Nephron progenitor cell (in vitro differentiated cells): ENCODE data around the gene LAMA4.

Source experiments
- DNase-seq: peaks from one replicate; pipeline ENCODE4 v3.0.0; 2021
- H3K27ac Mint-ChIP-seq: 2 replicates; pipeline ENCODE4 v1.8.0; 2021; ENCODE audit warnings: mild to moderate bottlenecking, moderate library complexity, mixed read lengths
- H3K27me3 Mint-ChIP-seq: 2 replicates; pipeline ENCODE4 v1.8.0; 2021; ENCODE audit warnings: mild to moderate bottlenecking, low read depth, mixed read lengths; ENCODE audit not compliant: poor library complexity
- H3K36me3 Mint-ChIP-seq: 2 replicates; pipeline ENCODE4 v1.8.0; 2021; ENCODE audit warnings: low read depth, mixed read lengths
- H3K4me1 Mint-ChIP-seq: 2 replicates; pipeline ENCODE4 v1.8.0; 2021; ENCODE audit warnings: mixed read lengths
- H3K4me3 Mint-ChIP-seq: 2 replicates; pipeline ENCODE4 v1.8.0; 2021; ENCODE audit warnings: mild to moderate bottlenecking, moderate library complexity, mixed read lengths
- H3K9me3 Mint-ChIP-seq: 2 replicates; pipeline ENCODE4 v1.8.0; 2021; ENCODE audit warnings: mild to moderate bottlenecking, moderate library complexity, mixed read lengths
- TF ChIP-seq, protein P1 (sequence below): fragments of 200-600 bp; sonication (generic); IDR thresholded peaks from 2 replicates; pipeline ENCODE4 v1.5.0; 2021; ENCODE audit warnings: antibody characterized with exemption

The LAMA4 gene

DNA sequence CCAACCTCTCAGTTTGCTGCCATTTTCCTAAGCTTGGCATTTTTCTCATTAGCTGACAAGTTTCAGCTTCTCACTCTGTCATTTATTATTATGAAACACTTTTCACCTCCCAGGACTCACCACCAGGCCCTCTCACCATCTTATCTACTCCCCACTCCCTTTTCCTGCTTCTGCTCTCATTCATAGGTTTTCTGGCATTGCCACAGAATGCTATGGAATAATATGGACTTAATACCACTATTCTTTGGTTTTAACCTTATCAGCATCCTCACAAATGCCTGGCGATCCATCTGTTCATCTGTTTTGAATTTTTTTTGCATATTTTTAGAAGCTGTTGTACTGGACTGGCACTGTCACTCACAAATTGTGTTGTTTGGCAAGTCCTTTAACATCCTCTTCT, 16.4 kb upstream of the LAMA4 start:
- Mint-ChIP-seq H3K4me3 (no peak overlapping the region), H3K4me1 (peaks cover 16% of the 10 kb centered on the region), H3K27ac (no peak overlapping the region), H3K36me3 (no peaks in the 10 kb centered on the region), H3K27me3 (no peaks in the 10 kb centered on the region), H3K9me3 (no peaks in the 10 kb centered on the region)
- TF ChIP-seq, protein P1, sequence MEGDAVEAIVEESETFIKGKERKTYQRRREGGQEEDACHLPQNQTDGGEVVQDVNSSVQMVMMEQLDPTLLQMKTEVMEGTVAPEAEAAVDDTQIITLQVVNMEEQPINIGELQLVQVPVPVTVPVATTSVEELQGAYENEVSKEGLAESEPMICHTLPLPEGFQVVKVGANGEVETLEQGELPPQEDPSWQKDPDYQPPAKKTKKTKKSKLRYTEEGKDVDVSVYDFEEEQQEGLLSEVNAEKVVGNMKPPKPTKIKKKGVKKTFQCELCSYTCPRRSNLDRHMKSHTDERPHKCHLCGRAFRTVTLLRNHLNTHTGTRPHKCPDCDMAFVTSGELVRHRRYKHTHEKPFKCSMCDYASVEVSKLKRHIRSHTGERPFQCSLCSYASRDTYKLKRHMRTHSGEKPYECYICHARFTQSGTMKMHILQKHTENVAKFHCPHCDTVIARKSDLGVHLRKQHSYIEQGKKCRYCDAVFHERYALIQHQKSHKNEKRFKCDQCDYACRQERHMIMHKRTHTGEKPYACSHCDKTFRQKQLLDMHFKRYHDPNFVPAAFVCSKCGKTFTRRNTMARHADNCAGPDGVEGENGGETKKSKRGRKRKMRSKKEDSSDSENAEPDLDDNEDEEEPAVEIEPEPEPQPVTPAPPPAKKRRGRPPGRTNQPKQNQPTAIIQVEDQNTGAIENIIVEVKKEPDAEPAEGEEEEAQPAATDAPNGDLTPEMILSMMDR: no peak
- DNase-seq: no peak

GRCh38 chr6:112269979-112270566, 15.7 kb upstream of the LAMA4 start:
- no peaks in the 10 kb centered on the region for H3K36me3 Mint-ChIP-seq
- H3K4me3 Mint-ChIP-seq: no peak overlapping the region

GRCh38 chr6:112269114-112269513, 14.7 kb upstream of the LAMA4 start:
- H3K36me3 Mint-ChIP-seq: no peaks in the 10 kb centered on the region
- no peak overlapping the region for H3K4me3 Mint-ChIP-seq
- no peaks in the 10 kb centered on the region for H3K9me3 Mint-ChIP-seq
- H3K4me1 Mint-ChIP-seq: peaks cover 17% of the 10 kb centered on the region
- peaks cover 6% of the 10 kb centered on the region for H3K27me3 Mint-ChIP-seq
- TF ChIP-seq, protein P1: no peak
- DNase-seq: no peak
- no peak overlapping the region for H3K27ac Mint-ChIP-seq

More at GRCh38 chr6:112269979-112270566, 15.7 kb upstream of the LAMA4 start:
- no peaks in the 10 kb centered on the region for H3K27me3 Mint-ChIP-seq
- peaks cover 17% of the 10 kb centered on the region for H3K4me1 Mint-ChIP-seq
- TF ChIP-seq, protein P1: no peak
- no peaks in the 10 kb centered on the region for H3K9me3 Mint-ChIP-seq
- H3K27ac Mint-ChIP-seq: no peak overlapping the region
- DNase-seq: no peak

DNA sequence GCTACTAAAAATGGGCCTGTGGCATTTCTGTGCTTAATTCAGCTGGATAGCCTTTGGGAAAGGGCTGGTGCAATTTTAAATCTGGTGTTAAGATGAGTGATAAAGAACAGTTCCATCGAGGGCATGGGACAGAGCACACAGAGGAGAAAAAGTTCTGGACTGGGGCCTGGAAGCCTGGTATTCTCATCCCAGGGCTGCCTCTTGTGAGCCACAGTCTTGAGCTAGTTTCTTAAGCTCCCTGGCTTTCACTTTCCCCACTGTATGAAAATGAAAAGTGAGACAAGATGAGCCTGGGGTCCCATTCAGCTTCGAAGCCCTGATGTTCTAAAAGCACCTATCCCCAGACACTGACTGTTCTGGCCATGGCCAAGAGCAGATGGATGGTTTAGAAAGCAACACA, 14.3 kb upstream of the LAMA4 start:
- no peak overlapping the region for H3K27ac Mint-ChIP-seq
- no peaks in the 10 kb centered on the region for H3K9me3 Mint-ChIP-seq
- H3K4me3 Mint-ChIP-seq: no peak overlapping the region
- no peak for DNase-seq
- no peaks in the 10 kb centered on the region for H3K36me3 Mint-ChIP-seq
- H3K27me3 Mint-ChIP-seq: peaks cover 6% of the 10 kb centered on the region
- TF ChIP-seq, protein P1: no peak
- peaks cover 17% of the 10 kb centered on the region for H3K4me1 Mint-ChIP-seq

- DNase-seq: no peak
- H3K27ac Mint-ChIP-seq: no peak overlapping the region
- no peak overlapping the region for H3K4me3 Mint-ChIP-seq
- H3K27me3 Mint-ChIP-seq: peaks cover 6% of the 10 kb centered on the region
- peaks cover 17% of the 10 kb centered on the region for H3K4me1 Mint-ChIP-seq
- no peaks in the 10 kb centered on the region for H3K9me3 Mint-ChIP-seq
- TF ChIP-seq, protein P1: no peak
- H3K36me3 Mint-ChIP-seq: no peaks in the 10 kb centered on the region
Measured at GRCh38 chr6:112268019-112268418, 13.7 kb upstream of the LAMA4 start.

- H3K36me3 Mint-ChIP-seq: no peaks in the 10 kb centered on the region
- no peak for DNase-seq
Measured at GRCh38 chr6:112266331-112266730, 12.0 kb upstream of the LAMA4 start.

More at GRCh38 chr6:112266331-112266730, 12.0 kb upstream of the LAMA4 start:
- no peak overlapping the region for H3K4me3 Mint-ChIP-seq
- H3K27me3 Mint-ChIP-seq: peaks cover 6% of the 10 kb centered on the region
- TF ChIP-seq, protein P1: no peak
- H3K27ac Mint-ChIP-seq: no peak overlapping the region
- peaks cover 20% of the 10 kb centered on the region for H3K4me1 Mint-ChIP-seq
- no peaks in the 10 kb centered on the region for H3K9me3 Mint-ChIP-seq
